Measurements from ENCODE around the gene WFIKKN2.
"Not testable (repeated sequence)": the region's sequence is repeated elsewhere in the genome, so short reads cannot be mapped to it uniquely, and the experiment has no call there.

Gene WFIKKN2

GRCh38 chr17:50859727-50860126, 24.3 kb downstream of the WFIKKN2 start:
- H3K4me1 ChIP-seq (ENCODE audit: control insufficient read depth, insufficient read depth, low read length), result peaks cover 19% of the 10 kb centered on the region
- not testable (repeated sequence) for H3K27ac ChIP-seq (ENCODE audit: low read length); H3K27me3 ChIP-seq (ENCODE audit: control insufficient read depth in 1 of 2, insufficient read depth in 2 of 2, low read length in 2 of 2); H3K9me3 ChIP-seq (ENCODE audit: control insufficient read depth in 2 of 2, low read length in 2 of 2); H3K4me3 ChIP-seq (ENCODE audit: low read length in 2 of 2); H3K9ac ChIP-seq (ENCODE audit: low read length in 2 of 2)
- peaks cover 10 to 11% of the 10 kb centered on the region in 2 donors for H3K36me3 ChIP-seq (ENCODE audit: control insufficient read depth in 2 of 2, insufficient read depth in 2 of 2, low read length in 2 of 2)

GRCh38 chr17:50861334-50861676, 25.9 kb downstream of the WFIKKN2 start:
- H3K4me1 ChIP-seq (ENCODE audit: control insufficient read depth, insufficient read depth, low read length), result peaks cover 19% of the 10 kb centered on the region
- H3K9ac ChIP-seq (ENCODE audit: low read length in 2 of 2), result no peak overlapping the region
- H3K36me3 ChIP-seq (ENCODE audit: control insufficient read depth in 2 of 2, insufficient read depth in 2 of 2, low read length in 2 of 2), result peaks cover 10 to 11% of the 10 kb centered on the region in 2 donors
- no peaks in the 10 kb centered on the region for H3K27me3 ChIP-seq (ENCODE audit: control insufficient read depth in 1 of 2, insufficient read depth in 2 of 2, low read length in 2 of 2)
- H3K4me3 ChIP-seq (ENCODE audit: low read length in 2 of 2), result peak overlapping the region in 1 of 2 donors; percentile 0
- no peaks in the 10 kb centered on the region for H3K9me3 ChIP-seq (ENCODE audit: control insufficient read depth in 2 of 2, low read length in 2 of 2)
- H3K27ac ChIP-seq (ENCODE audit: low read length), result no peak overlapping the region

- Histone ChIP-seq H3K4me3 (ENCODE audit: low read length in 2 of 2) (peak overlapping the region in 1 of 2 donors; percentile 95), H3K9ac (ENCODE audit: low read length in 2 of 2) (peak overlapping the region in 1 of 2 donors; percentile 78), H3K4me1 (ENCODE audit: control insufficient read depth, insufficient read depth, low read length) (peaks cover 22% of the 10 kb centered on the region), H3K27me3 (ENCODE audit: control insufficient read depth in 1 of 2, insufficient read depth in 2 of 2, low read length in 2 of 2) (no peaks in the 10 kb centered on the region), H3K36me3 (ENCODE audit: control insufficient read depth in 2 of 2, insufficient read depth in 2 of 2, low read length in 2 of 2) (peaks cover 10 to 11% of the 10 kb centered on the region in 2 donors), H3K27ac (ENCODE audit: low read length) (no peak overlapping the region), H3K9me3 (ENCODE audit: control insufficient read depth in 2 of 2, low read length in 2 of 2) (no peaks in the 10 kb centered on the region)
Measured at GRCh38 chr17:50861822-50862528, 26.6 kb downstream of the WFIKKN2 start.

DNA sequence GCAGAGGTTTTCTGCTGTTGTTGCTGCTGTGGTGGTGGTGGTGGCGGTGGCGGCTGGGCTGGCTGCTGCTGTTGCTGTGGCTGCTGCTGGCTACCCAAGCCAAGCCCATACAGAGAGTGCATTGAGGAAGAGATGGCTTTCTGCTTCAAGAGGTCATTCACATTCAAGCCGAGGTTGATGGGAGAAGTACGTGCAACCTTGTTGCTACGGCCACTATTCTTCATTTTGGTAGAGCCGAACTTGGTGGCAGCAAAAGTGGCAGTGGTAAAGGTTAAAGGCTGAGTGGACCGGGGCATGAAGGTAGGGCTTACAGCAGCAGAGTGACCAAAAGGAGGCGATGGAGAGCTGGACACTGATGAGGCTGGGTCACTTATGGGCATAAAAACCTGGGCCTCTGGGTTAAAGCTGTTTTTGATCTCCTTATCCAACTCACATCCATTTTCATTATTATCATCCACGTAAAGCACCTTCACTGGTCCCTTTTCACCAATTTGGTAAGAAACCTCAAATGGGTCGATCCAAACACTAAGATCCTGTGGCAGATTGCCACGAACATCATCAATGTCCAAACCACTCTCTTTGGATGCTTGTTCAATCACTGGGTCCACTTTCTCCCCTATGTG, 27.9 kb downstream of the WFIKKN2 start:
- Histone ChIP-seq H3K36me3 (ENCODE audit: control insufficient read depth in 2 of 2, insufficient read depth in 2 of 2, low read length in 2 of 2) (peaks cover 10 to 11% of the 10 kb centered on the region in 2 donors), H3K4me3 (ENCODE audit: low read length in 2 of 2) (peak overlapping the region; percentile 71 to 95), H3K9ac (ENCODE audit: low read length in 2 of 2) (peak overlapping the region; percentile 51 to 78), H3K4me1 (ENCODE audit: control insufficient read depth, insufficient read depth, low read length) (peaks cover 28% of the 10 kb centered on the region), H3K9me3 (ENCODE audit: control insufficient read depth in 2 of 2, low read length in 2 of 2) (no peaks in the 10 kb centered on the region), H3K27ac (ENCODE audit: low read length) (peak overlapping the region; percentile 7), H3K27me3 (ENCODE audit: control insufficient read depth in 1 of 2, insufficient read depth in 2 of 2, low read length in 2 of 2) (no peaks in the 10 kb centered on the region)

DNA sequence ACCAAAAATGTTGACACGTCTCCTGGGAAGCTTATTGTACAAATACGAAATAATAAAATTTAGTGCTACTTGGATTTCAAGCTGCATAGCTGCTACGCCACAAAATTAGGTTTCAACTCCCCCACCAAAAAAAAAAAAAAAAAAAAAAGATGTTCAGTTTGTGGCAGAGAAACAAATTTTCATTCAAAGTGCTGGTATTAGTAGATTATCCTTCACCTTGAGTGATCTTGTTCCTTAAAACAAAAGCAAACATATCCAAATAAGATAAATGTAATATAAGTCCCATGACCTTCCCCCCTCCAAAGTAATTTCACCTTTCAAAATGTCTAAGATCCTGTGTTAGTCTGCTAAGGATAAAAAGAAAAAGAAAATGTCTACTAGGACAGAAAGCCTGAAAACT, 28.5 kb downstream of the WFIKKN2 start:
- peaks cover 10 to 11% of the 10 kb centered on the region in 2 donors for H3K36me3 ChIP-seq (ENCODE audit: control insufficient read depth in 2 of 2, insufficient read depth in 2 of 2, low read length in 2 of 2)
- peak overlapping the region; percentile 51 to 78 for H3K9ac ChIP-seq (ENCODE audit: low read length in 2 of 2)
- H3K27me3 ChIP-seq (ENCODE audit: control insufficient read depth in 1 of 2, insufficient read depth in 2 of 2, low read length in 2 of 2), result no peaks in the 10 kb centered on the region
- H3K9me3 ChIP-seq (ENCODE audit: control insufficient read depth in 2 of 2, low read length in 2 of 2), result no peaks in the 10 kb centered on the region
- H3K4me1 ChIP-seq (ENCODE audit: control insufficient read depth, insufficient read depth, low read length), result peaks cover 33% of the 10 kb centered on the region
- H3K27ac ChIP-seq (ENCODE audit: low read length), result peak overlapping the region; percentile 7
- H3K4me3 ChIP-seq (ENCODE audit: low read length in 2 of 2), result peak overlapping the region; percentile 75 to 95

DNA sequence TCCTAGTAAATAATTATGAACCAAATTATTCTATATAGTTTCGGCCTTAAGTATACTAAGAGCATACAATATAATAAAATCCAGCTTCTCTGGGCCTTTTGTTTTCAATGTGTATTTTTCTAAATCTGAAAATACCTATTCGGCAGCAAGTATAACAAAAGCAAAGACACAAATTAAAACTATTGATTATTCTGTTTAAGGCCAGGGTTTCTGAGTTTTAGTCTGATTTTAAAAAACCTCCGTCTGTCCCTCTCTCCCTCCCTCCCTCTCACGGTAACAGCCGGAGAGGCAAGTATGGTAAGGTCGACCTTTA, 29.3 kb downstream of the WFIKKN2 start:
- Histone ChIP-seq H3K9me3 (ENCODE audit: control insufficient read depth in 2 of 2, low read length in 2 of 2) (no peaks in the 10 kb centered on the region), H3K4me1 (ENCODE audit: control insufficient read depth, insufficient read depth, low read length) (peaks cover 34% of the 10 kb centered on the region), H3K4me3 (ENCODE audit: low read length in 2 of 2) (peak overlapping the region; percentile 75 to 95), H3K27ac (ENCODE audit: low read length) (peak overlapping the region; percentile 100), H3K9ac (ENCODE audit: low read length in 2 of 2) (peak overlapping the region; percentile 78 to 93), H3K27me3 (ENCODE audit: control insufficient read depth in 1 of 2, insufficient read depth in 2 of 2, low read length in 2 of 2) (no peaks in the 10 kb centered on the region), H3K36me3 (ENCODE audit: control insufficient read depth in 2 of 2, insufficient read depth in 2 of 2, low read length in 2 of 2) (peaks cover 10 to 11% of the 10 kb centered on the region in 2 donors)

DNA sequence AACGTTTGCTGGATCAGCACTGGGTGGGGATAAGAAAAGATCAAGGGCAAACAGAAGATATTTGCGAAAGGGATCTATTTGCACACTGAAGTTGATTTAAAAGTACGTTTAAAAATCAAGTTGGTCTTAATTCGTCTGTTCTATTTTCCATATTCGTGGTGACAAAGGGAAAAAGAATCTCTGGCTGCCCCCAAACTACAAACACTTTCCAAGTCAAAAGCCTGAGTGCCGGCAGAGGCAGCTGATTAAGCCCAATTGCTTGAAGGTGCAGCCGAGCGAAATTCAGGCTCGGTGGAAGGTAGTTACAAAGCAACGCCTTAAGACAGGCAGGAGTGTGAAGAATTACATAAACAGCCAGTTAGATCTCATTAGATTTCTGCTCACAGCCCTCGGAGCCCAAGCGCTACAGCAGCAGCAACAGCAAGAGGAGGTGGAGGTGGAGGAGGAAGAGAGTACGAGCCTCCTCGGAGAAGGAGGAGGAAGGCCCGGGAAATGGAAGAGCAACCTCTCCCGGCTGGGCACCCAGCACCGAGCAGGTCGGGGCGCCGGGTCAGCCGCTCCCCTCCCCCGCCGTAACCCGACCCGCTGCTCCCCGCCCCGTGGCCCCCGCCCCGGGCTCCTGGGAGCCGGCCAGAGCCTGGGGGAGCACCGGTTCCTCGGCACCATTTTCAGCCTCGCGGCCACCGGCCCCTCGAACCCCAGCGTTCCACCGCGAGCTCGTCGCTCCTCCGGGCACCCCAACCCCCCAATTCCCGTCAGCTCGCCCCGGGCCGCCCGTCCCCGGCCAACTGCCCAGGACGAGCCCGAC, 29.9 kb downstream of the WFIKKN2 start:
- Histone ChIP-seq H3K9me3 (ENCODE audit: control insufficient read depth in 2 of 2, low read length in 2 of 2) (no peaks in the 10 kb centered on the region), H3K27ac (ENCODE audit: low read length) (peak overlapping the region; percentile 100), H3K4me1 (ENCODE audit: control insufficient read depth, insufficient read depth, low read length) (peaks cover 34% of the 10 kb centered on the region), H3K36me3 (ENCODE audit: control insufficient read depth in 2 of 2, insufficient read depth in 2 of 2, low read length in 2 of 2) (peaks cover 10 to 11% of the 10 kb centered on the region in 2 donors), H3K4me3 (ENCODE audit: low read length in 2 of 2) (peak overlapping the region; percentile 75 to 95), H3K9ac (ENCODE audit: low read length in 2 of 2) (peak overlapping the region; percentile 78 to 93), H3K27me3 (ENCODE audit: control insufficient read depth in 1 of 2, insufficient read depth in 2 of 2, low read length in 2 of 2) (no peaks in the 10 kb centered on the region)

DNA sequence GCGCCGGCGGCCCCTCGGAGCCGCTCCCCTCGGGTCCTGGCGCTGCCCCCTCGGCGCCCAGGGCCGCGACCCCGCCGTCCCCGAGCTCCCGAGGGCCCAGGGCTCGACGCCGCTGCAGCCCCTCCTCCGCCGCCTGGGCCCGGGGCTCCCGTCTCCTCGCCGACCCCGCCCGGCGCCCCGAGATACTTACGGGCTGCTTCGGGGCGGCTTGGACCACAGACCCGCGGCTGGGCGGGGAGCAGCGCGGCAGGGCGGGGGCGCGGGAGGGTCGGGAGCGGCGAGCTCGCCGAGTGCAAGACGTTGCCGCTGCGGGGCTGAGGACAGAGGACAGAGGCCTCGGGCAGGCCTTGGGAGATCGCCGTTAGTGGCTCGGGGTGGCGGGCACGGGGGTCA, 30.5 kb downstream of the WFIKKN2 start:
- H3K9me3 ChIP-seq (ENCODE audit: control insufficient read depth in 2 of 2, low read length in 2 of 2), result no peaks in the 10 kb centered on the region
- peaks cover 10 to 11% of the 10 kb centered on the region in 2 donors for H3K36me3 ChIP-seq (ENCODE audit: control insufficient read depth in 2 of 2, insufficient read depth in 2 of 2, low read length in 2 of 2)
- H3K27me3 ChIP-seq (ENCODE audit: control insufficient read depth in 1 of 2, insufficient read depth in 2 of 2, low read length in 2 of 2), result no peaks in the 10 kb centered on the region
- H3K4me1 ChIP-seq (ENCODE audit: control insufficient read depth, insufficient read depth, low read length), result peaks cover 34% of the 10 kb centered on the region
- H3K9ac ChIP-seq (ENCODE audit: low read length in 2 of 2), result peak overlapping the region; percentile 78 to 93
- peak overlapping the region; percentile 75 to 95 for H3K4me3 ChIP-seq (ENCODE audit: low read length in 2 of 2)
- H3K27ac ChIP-seq (ENCODE audit: low read length), result peak overlapping the region; percentile 100

DNA sequence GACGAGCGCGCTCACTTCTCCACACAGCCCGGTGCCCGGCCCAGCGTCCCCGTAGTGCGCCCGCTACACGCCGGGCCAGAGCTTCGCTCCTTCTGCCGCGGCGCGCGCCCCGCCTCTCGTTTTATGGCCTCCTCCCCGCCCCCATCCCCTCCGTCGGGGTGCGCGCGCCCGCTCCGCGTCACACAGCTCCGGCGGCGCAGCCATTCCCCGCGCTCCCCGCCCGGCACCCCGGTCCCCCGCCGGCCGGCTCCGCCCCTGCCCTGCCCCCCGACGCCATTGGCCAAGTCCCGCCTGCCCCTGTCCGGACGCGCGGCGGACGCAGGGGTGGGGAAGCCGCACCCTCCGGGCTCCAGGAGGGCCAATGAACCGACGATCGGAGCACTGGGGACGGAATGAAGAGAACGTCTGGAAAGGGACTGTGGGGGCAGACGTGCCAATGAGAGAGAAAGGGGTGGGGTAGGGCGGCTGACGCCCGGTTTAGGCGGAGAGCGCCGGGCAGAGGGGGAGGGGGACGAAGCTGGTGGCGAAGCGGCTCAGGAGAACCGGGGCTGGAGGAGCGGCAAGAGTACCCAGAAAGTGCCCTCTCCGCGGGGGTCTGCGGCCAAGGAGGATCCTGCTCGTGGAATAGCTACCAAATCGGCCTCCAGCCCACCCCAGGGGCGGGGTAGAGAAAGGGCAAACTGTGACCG, 31.0 kb downstream of the WFIKKN2 start, which contains the start of gene TOB1:
TSS of gene TOB1 (minus strand) at position 94 of the 689 bp plus-strand sequence. CDS start 2,337 bp downstream, outside the sequence.
- H3K4me1 ChIP-seq (ENCODE audit: control insufficient read depth, insufficient read depth, low read length), result peaks cover 30% of the 10 kb centered on the region
- H3K36me3 ChIP-seq (ENCODE audit: control insufficient read depth in 2 of 2, insufficient read depth in 2 of 2, low read length in 2 of 2), result peaks cover 10 to 11% of the 10 kb centered on the region in 2 donors
- no peaks in the 10 kb centered on the region for H3K27me3 ChIP-seq (ENCODE audit: control insufficient read depth in 1 of 2, insufficient read depth in 2 of 2, low read length in 2 of 2)
- H3K9ac ChIP-seq (ENCODE audit: low read length in 2 of 2), result peak within 1 kb of the TSS; percentile 91 to 99
- peak within 1 kb of the TSS; percentile 100 for H3K27ac ChIP-seq (ENCODE audit: low read length)
- no peaks in the 10 kb centered on the region for H3K9me3 ChIP-seq (ENCODE audit: control insufficient read depth in 2 of 2, low read length in 2 of 2)
- H3K4me3 ChIP-seq (ENCODE audit: low read length in 2 of 2), result peak within 1 kb of the TSS; percentile 91 to 97

- peak overlapping the region; percentile 91 to 99 for H3K9ac ChIP-seq (ENCODE audit: low read length in 2 of 2)
- H3K27ac ChIP-seq (ENCODE audit: low read length), result peak overlapping the region; percentile 100
- H3K27me3 ChIP-seq (ENCODE audit: control insufficient read depth in 1 of 2, insufficient read depth in 2 of 2, low read length in 2 of 2), result no peaks in the 10 kb centered on the region
- H3K4me1 ChIP-seq (ENCODE audit: control insufficient read depth, insufficient read depth, low read length), result peaks cover 30% of the 10 kb centered on the region
- H3K36me3 ChIP-seq (ENCODE audit: control insufficient read depth in 2 of 2, insufficient read depth in 2 of 2, low read length in 2 of 2), result peaks cover 6 to 8% of the 10 kb centered on the region in 2 donors
- H3K4me3 ChIP-seq (ENCODE audit: low read length in 2 of 2), result peak overlapping the region; percentile 91 to 97
- no peaks in the 10 kb centered on the region for H3K9me3 ChIP-seq (ENCODE audit: control insufficient read depth in 2 of 2, low read length in 2 of 2)
Measured at GRCh38 chr17:50866950-50867362, 31.6 kb downstream of the WFIKKN2 start.
